ENCODE results near the gene GGT5.

- TF ChIP-seq EZH2 (optimal IDR thresholded peaks at IDR 0.05; ENCODE audit: low read depth, low read length): no peak
- TF ChIP-seq, protein P1, sequence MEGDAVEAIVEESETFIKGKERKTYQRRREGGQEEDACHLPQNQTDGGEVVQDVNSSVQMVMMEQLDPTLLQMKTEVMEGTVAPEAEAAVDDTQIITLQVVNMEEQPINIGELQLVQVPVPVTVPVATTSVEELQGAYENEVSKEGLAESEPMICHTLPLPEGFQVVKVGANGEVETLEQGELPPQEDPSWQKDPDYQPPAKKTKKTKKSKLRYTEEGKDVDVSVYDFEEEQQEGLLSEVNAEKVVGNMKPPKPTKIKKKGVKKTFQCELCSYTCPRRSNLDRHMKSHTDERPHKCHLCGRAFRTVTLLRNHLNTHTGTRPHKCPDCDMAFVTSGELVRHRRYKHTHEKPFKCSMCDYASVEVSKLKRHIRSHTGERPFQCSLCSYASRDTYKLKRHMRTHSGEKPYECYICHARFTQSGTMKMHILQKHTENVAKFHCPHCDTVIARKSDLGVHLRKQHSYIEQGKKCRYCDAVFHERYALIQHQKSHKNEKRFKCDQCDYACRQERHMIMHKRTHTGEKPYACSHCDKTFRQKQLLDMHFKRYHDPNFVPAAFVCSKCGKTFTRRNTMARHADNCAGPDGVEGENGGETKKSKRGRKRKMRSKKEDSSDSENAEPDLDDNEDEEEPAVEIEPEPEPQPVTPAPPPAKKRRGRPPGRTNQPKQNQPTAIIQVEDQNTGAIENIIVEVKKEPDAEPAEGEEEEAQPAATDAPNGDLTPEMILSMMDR (IDR thresholded peaks at IDR 0.05; ENCODE audit: low read length): no peak
Measured at GRCh38 chr22:24270556-24271385, 25.9 kb upstream of the GGT5 start, which contains the start of gene SPECC1L.

All from MM.1S (cell line).